Activated naive CD4-positive, alpha-beta T cell treated with anti-CD3 and anti-CD28 coated beads for 36 hours (primary cell): ENCODE results near the gene SNX1. TPM values are rescaled to one million over a fixed set of nuclear protein-coding genes. Genes with fewer than 3 reads are reported as not detected.
"Not testable (repeated sequence)": the region's sequence is repeated elsewhere in the genome, so short reads cannot be mapped to it uniquely, and the experiment has no call there.

ENCODE experiments used
- CTCF ChIA-PET: fragments of 350-600 bp; sonication (Branson Sonifier 250); formaldehyde crosslinking; loops from one replicate; lab custom pipeline; 2021; ENCODE audit warnings: antibody characterized with exemption; lab: Charles Lee
- DNase-seq: peaks from one replicate; pipeline ENCODE4 v3.0.0-alpha.2; 2020
- H3K27ac Mint-ChIP-seq: one replicate; pipeline ENCODE4 v1.8.0; 2021; ENCODE audit warnings: mild to moderate bottlenecking, mixed read lengths
- H3K27me3 Mint-ChIP-seq: one replicate; pipeline ENCODE4 v1.8.0; 2021; ENCODE audit warnings: low read depth, mixed read lengths
- H3K36me3 Mint-ChIP-seq: one replicate; pipeline ENCODE4 v1.8.0; 2021; ENCODE audit warnings: low read depth, mixed read lengths
- H3K4me1 Mint-ChIP-seq: one replicate; pipeline ENCODE4 v1.8.0; 2021; ENCODE audit warnings: low read depth, mixed read lengths
- H3K4me3 Mint-ChIP-seq: one replicate; pipeline ENCODE4 v1.8.0; 2021; ENCODE audit warnings: mild to moderate bottlenecking, moderate library complexity, mixed read lengths
- H3K9me3 Mint-ChIP-seq: one replicate; pipeline ENCODE4 v1.8.0; 2021; ENCODE audit warnings: mixed read lengths
- intact Hi-C: fragments of 100-400 bp; cut with micrococcal nuclease; formaldehyde crosslinking; loops from one replicate; pipeline ENCODE4 v1.15.1; 2023
- total RNA-seq, 2 experiments: library from RNA; stranded (reverse); gene quantifications; one replicate each; pipeline ENCODE4 v1.2.3, GENCODE V29; 2021

Gene SNX1
- total RNA-seq: 10 to 100 TPM; 80.7 to 84.2 TPM

- Mint-ChIP-seq H3K9me3 (no peaks in the 10 kb centered on the region), H3K27ac (peak within 1 kb of the TSS; percentile 97), H3K27me3 (no peaks in the 10 kb centered on the region), H3K4me3 (peak within 1 kb of the TSS; percentile 98), H3K36me3 (peaks cover 6% of the 10 kb centered on the region), H3K4me1 (peaks cover 67% of the 10 kb centered on the region)
- DNase-seq: peak; percentile 98
- CTCF ChIA-PET: interaction anchor here (1.5 kb wide), 1 partner anchor 57 kb away, joined by 4 read pairs; no protein-coding TSS in a partner anchor
- intact Hi-C loops: loop anchor here (10.0 kb wide), 1 partner anchor 259 kb away; the partner anchor contains the start of gene CSNK1G1
These were observed at the start of gene SNX1 for GRCh38 chr15:64095795-64096667. SNX1 (plus strand) TSS chr15:64095982; CDS start chr15:64096014, 32 bp downstream.

DNA sequence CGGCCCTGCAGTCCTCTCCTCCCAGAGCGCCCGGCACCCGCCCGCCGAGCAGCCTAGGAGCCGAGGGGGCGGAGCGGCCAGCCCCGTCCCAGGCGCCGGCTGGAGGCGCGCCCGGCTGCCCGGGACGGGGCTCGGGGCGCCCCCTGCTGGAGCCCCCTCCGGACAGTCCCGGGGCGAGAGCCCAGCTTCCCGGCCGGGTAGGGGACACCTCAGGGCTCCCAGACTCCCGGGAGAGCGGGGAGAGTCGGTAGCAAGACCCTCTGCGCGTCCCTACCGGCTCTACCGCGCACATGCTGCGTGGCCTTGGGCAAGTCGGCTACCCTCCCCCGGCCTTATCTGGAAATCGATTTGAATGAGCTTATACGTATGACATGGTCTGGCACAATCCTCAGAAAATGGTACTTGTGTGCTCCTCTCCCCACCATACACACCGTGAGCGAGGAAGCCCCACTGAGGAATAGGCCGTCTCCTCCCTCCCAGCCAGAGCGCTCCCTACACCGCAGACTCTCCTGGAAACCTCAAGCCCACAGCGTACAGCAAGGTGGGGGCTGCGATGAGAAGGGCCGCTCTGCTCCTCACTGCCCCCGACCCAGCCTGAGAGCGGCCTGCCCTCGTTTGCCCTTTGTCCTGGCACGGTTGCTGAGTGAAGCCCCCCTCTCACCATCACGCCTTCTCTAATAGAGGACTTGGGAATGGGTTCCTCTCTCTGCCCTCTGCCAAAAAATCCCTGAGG, 49.2 kb upstream of the SNX1 start, which contains the start of gene DAPK2:
Gene DAPK2 (minus strand): TSS at position 65 of the 733 bp plus-strand sequence. CDS start 6,224 bp downstream, outside the sequence.
- Mint-ChIP-seq H3K4me1 (peaks cover 4% of the 10 kb centered on the region), H3K36me3 (no peaks in the 10 kb centered on the region), H3K27me3 (peaks cover 10% of the 10 kb centered on the region), H3K4me3 (peak within 1 kb of the TSS; percentile 53), H3K27ac (no peak within 1 kb of the TSS), H3K9me3 (no peaks in the 10 kb centered on the region)
- peak; percentile 56 for DNase-seq
- CTCF ChIA-PET: interaction anchor here (0.6 to 3.0 kb wide), 27 partner anchors 9 to 582 kb away, joined by 3 to 32 read pairs (median 4); no protein-coding TSS in a partner anchor
- intact Hi-C loops: loop anchor here (1.0 to 5.0 kb wide), 3 partner anchors 102 to 294 kb away; no protein-coding TSS in a partner anchor

GRCh38 chr15:64048781-64049460, 46.9 kb upstream of the SNX1 start:
- Mint-ChIP-seq H3K9me3 (no peaks in the 10 kb centered on the region), H3K27me3 (peaks cover 10% of the 10 kb centered on the region), H3K27ac (no peak overlapping the region), H3K4me1 (peaks cover 4% of the 10 kb centered on the region), H3K4me3 (no peak overlapping the region), H3K36me3 (no peaks in the 10 kb centered on the region)
- CTCF ChIA-PET: interaction anchor here (1.0 to 1.6 kb wide), 2 partner anchors 20 to 103 kb away, joined by 3 to 5 read pairs; no protein-coding TSS in a partner anchor
- intact Hi-C loops: loop anchor here (5.0 kb wide), 1 partner anchor 157 kb away; no protein-coding TSS in a partner anchor
- DNase-seq: no peak

DNA sequence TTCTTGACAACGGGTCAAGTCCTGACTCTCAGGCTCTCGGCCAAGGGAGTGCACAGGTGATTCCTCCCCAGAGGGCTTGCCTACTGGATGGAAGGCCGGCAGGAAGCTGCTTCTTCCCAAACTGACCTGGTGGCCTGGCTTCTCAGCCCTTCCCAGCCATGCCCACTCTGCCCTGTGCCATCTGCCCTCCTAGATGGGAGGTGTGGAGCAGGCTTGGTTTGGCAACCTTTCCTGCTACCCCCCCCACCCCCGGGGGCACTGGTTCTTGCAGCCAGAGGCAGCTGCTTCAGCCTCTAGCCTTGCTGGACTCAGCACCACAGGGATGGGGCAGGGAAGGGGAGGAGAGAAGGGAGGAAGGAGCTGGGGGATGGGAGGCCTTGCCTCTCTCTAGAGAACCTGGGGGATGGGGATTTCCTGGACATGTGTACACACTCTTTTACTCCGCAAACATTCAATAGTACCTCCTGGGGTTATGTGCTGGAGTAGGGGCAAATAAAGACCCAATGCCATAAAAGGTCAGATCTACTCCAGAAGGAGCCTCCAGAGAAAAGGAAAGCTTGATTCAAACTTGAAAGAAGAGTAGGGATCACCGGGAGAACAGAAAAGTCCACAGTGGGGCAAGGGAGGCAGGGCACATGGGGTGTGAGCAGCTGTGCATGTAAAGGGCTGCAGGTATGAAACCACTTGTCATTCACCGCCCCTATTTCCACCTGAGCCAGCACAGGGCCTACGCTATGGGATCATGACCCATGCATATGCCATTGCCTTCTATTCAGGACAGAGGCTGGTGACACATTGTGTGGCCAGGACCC, 45.3 kb upstream of the SNX1 start:
- no peaks in the 10 kb centered on the region for H3K36me3 Mint-ChIP-seq
- CTCF ChIA-PET: interaction anchor here (0.8 kb wide), 1 partner anchor 17 kb away, joined by 3 read pairs; no protein-coding TSS in a partner anchor
- H3K9me3 Mint-ChIP-seq: no peaks in the 10 kb centered on the region
- peaks cover 4% of the 10 kb centered on the region for H3K4me1 Mint-ChIP-seq
- no peak overlapping the region for H3K27ac Mint-ChIP-seq
- intact Hi-C loops: no loop called here
- no peak overlapping the region for H3K4me3 Mint-ChIP-seq
- no peak for DNase-seq
- peaks cover 10% of the 10 kb centered on the region for H3K27me3 Mint-ChIP-seq

GRCh38 chr15:64051093-64051402, 44.7 kb upstream of the SNX1 start:
- Mint-ChIP-seq H3K4me3 (no peak overlapping the region), H3K4me1 (peaks cover 4% of the 10 kb centered on the region), H3K27me3 (peaks cover 10% of the 10 kb centered on the region), H3K9me3 (no peaks in the 10 kb centered on the region), H3K27ac (no peak overlapping the region), H3K36me3 (no peaks in the 10 kb centered on the region)
- intact Hi-C loops: no loop called here
- DNase-seq: no peak
- CTCF ChIA-PET: interaction anchor here (0.6 kb wide), 1 partner anchor 11 kb away, joined by 3 read pairs; no protein-coding TSS in a partner anchor

GRCh38 chr15:64051407-64052259, 44.1 kb upstream of the SNX1 start:
- CTCF ChIA-PET: interaction anchor here (0.6 kb wide), 1 partner anchor 10 kb away, joined by 3 read pairs; no protein-coding TSS in a partner anchor
- H3K36me3 Mint-ChIP-seq: no peaks in the 10 kb centered on the region
- H3K4me3 Mint-ChIP-seq: no peak overlapping the region
- peaks cover 8% of the 10 kb centered on the region for H3K27me3 Mint-ChIP-seq
- no peak for DNase-seq
- intact Hi-C loops: no loop called here
- H3K9me3 Mint-ChIP-seq: no peaks in the 10 kb centered on the region
- peaks cover 4% of the 10 kb centered on the region for H3K4me1 Mint-ChIP-seq
- no peak overlapping the region for H3K27ac Mint-ChIP-seq

GRCh38 chr15:64052925-64053491, 42.8 kb upstream of the SNX1 start:
- CTCF ChIA-PET: interaction anchor here (1.4 kb wide), 1 partner anchor 15 kb away, joined by 5 read pairs; no protein-coding TSS in a partner anchor
- DNase-seq: no peak
- H3K4me3 Mint-ChIP-seq: no peak overlapping the region
- H3K27me3 Mint-ChIP-seq: peaks cover 3% of the 10 kb centered on the region
- no peaks in the 10 kb centered on the region for H3K4me1 Mint-ChIP-seq
- H3K9me3 Mint-ChIP-seq: no peaks in the 10 kb centered on the region
- H3K27ac Mint-ChIP-seq: no peak overlapping the region
- no peaks in the 10 kb centered on the region for H3K36me3 Mint-ChIP-seq
- intact Hi-C loops: no loop called here

GRCh38 chr15:64053674-64054073, 42.1 kb upstream of the SNX1 start:
- DNase-seq, H3K9me3 Mint-ChIP-seq, H3K4me3 Mint-ChIP-seq, intact Hi-C loops, H3K36me3 Mint-ChIP-seq, H3K27ac Mint-ChIP-seq, H3K27me3 Mint-ChIP-seq, H3K4me1 Mint-ChIP-seq: not testable (repeated sequence)
- CTCF ChIA-PET: interaction anchor here (1.4 kb wide), 1 partner anchor 14 kb away, joined by 5 read pairs; no protein-coding TSS in a partner anchor

DNA sequence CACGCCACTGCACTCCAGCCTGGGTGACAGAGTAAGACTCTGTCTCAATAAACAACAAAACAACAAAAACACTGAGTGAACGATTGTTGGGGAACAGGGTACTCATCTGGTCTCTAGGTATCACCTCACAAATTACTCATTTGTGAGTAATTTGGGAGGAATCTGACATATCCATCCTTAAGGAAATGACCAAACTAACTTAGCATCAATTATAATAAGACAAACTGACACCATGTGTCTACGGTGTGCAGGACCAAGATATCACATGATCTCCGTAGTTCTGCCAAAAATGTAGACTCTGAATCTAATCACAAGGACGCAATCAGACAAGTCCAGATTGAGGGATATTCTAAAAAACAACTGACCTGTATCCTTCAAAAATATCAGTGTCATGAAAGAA, 37.5 kb upstream of the SNX1 start:
- Mint-ChIP-seq H3K9me3 (no peaks in the 10 kb centered on the region), H3K27me3 (no peaks in the 10 kb centered on the region), H3K4me1 (no peaks in the 10 kb centered on the region), H3K27ac (no peak overlapping the region), H3K4me3 (no peak overlapping the region), H3K36me3 (no peaks in the 10 kb centered on the region)
- CTCF ChIA-PET: no interaction called here
- intact Hi-C loops: no loop called here
- no peak for DNase-seq

DNA sequence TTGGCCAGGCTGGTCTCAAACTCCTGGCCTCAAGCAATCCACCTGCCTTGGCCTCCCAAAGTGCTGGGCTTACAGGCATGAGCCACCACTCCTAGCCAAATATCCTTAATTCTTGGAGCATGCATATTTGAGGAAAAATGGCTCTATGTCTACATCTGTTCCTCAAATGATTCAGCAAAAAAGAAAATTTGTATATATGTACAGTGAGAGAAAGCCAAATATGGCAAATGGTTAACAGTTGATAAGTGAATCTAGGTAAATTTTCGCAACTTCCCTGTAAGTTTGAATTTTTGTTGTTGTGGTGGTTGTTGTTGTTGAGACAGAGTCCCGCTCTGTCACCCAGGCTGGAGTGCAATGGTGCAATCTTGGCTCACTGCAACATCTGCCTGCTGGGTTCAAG, 36.7 kb upstream of the SNX1 start:
- H3K4me1 Mint-ChIP-seq, DNase-seq, H3K27me3 Mint-ChIP-seq, H3K4me3 Mint-ChIP-seq, H3K27ac Mint-ChIP-seq, intact Hi-C loops, CTCF ChIA-PET, H3K36me3 Mint-ChIP-seq, H3K9me3 Mint-ChIP-seq: not testable (repeated sequence)
